Endothelial cell of umbilical vein (primary cell): Measurements from ENCODE around the gene CDKL5. TPM values are rescaled to one million over a fixed set of nuclear protein-coding genes. Genes with fewer than 3 reads are reported as not detected.

Source experiments
- BruUV-seq: library from RNA; stranded (reverse); fragments of 400-500 nt; replicated peaks from 2 replicates; lab custom pipeline; 2021; lab: Mats Ljungman, UMichigan
- CTCF ChIA-PET: fragments of 300-600, 350-600 bp; sonication (Branson Sonifier 250); formaldehyde crosslinking; loops from one replicate; lab custom pipeline; 2021; ENCODE audit warnings: antibody characterized with exemption, inconsistent platforms; lab: Charles Lee
- POLR2A ChIA-PET: fragments of 300-600, 350-600 bp; sonication (Branson Sonifier 250); formaldehyde crosslinking; loops from one replicate; lab custom pipeline; 2021; ENCODE audit warnings: antibody characterized with exemption, inconsistent platforms; lab: Charles Lee
- DNase-seq: peaks from one replicate; pipeline ENCODE4 v3.0.0-alpha.2; 2011; ENCODE audit warnings: low read depth, low spot score
- FAIRE-seq: peaks from 2 replicates; lab custom pipeline; 2011; peaks lifted over from hg19 to GRCh38; lab: Jason Lieb, UNC
- H2AFZ ChIP-seq: 2 replicates; pipeline ENCODE4 v1.6.0; 2012; ENCODE audit warnings: low read depth, low read length, control low read depth, inconsistent platforms
- H3K27ac ChIP-seq: 2 replicates; pipeline ENCODE4 v1.5.1; 2011; ENCODE audit warnings: low read depth, mild to moderate bottlenecking, control low read depth, low read length, moderate library complexity; ENCODE audit not compliant: insufficient read depth
- H3K27me3 ChIP-seq, 2 experiments: 2 replicates each; pipeline versions ENCODE4 v1.6.0 to v1.6.1; 2011; ENCODE audit warnings: low read length in 2 of 2, mixed read lengths in 1 of 2; ENCODE audit not compliant: control insufficient read depth in 2 of 2, insufficient read depth in 2 of 2
- H3K36me3 ChIP-seq, 2 experiments: 2 replicates in 1 of 2; 3 replicates in 1 of 2; pipeline ENCODE4 v1.5.1; 2011; ENCODE audit warnings: low read length in 2 of 2, mild to moderate bottlenecking in 1 of 2, moderate library complexity in 1 of 2; ENCODE audit not compliant: control insufficient read depth in 2 of 2, insufficient read depth in 2 of 2; ENCODE audit errors: extremely low read depth in 1 of 2
- H3K4me1 ChIP-seq: 3 replicates; pipeline ENCODE4 v1.5.1; 2011; ENCODE audit warnings: mild to moderate bottlenecking, low read length; ENCODE audit not compliant: control insufficient read depth, insufficient read depth; ENCODE audit errors: extremely low read depth
- H3K4me2 ChIP-seq: 2 replicates; pipeline ENCODE4 v1.6.1; 2011; ENCODE audit warnings: low read length, control low read depth, mixed read lengths; ENCODE audit not compliant: insufficient read depth
- H3K4me3 ChIP-seq, 3 experiments: fragments of 200-600 bp in 1 of 3; sonication (generic), shearing (Covaris generic) in 1 of 3; replicated peaks in 1 of 3; 2 replicates each; pipeline ENCODE4 v1.5.1; 2011 to 2016; ENCODE audit warnings: control low read depth in 3 of 3, low read length in 3 of 3, mild to moderate bottlenecking in 2 of 3, inconsistent platforms in 1 of 3, low read depth in 1 of 3, moderate library complexity in 1 of 3; ENCODE audit not compliant: insufficient read depth in 1 of 3
- H3K79me2 ChIP-seq: 2 replicates; pipeline ENCODE4 v1.6.0; 2012; ENCODE audit warnings: low read length, inconsistent platforms; ENCODE audit not compliant: control insufficient read depth, insufficient read depth
- H3K9ac ChIP-seq: replicated peaks from 2 replicates; pipeline ENCODE3; 2011; ENCODE audit warnings: low read length, control low read depth; ENCODE audit not compliant: insufficient read depth; ENCODE audit errors: extremely low read depth
- H3K9me1 ChIP-seq: replicated peaks from 3 replicates; pipeline ENCODE4 v1.6.0; 2011; ENCODE audit warnings: mild to moderate bottlenecking, low read length; ENCODE audit not compliant: control insufficient read depth, insufficient read depth; ENCODE audit errors: extremely low read depth
- H3K9me3 ChIP-seq: replicated peaks from 2 replicates; pipeline ENCODE4 v1.5.1; 2012; ENCODE audit warnings: low read length, inconsistent platforms; ENCODE audit not compliant: control insufficient read depth, insufficient read depth
- H4K20me1 ChIP-seq: replicated peaks from 2 replicates; pipeline ENCODE3; 2011; ENCODE audit warnings: mild to moderate bottlenecking, low read length; ENCODE audit not compliant: control insufficient read depth, insufficient read depth; ENCODE audit errors: extremely low read depth
- EZH2 ChIP-seq: IDR thresholded peaks from 2 replicates; pipeline ENCODE4 v1.6.1; 2012; ENCODE audit warnings: borderline replicate concordance, low read depth, mild to moderate bottlenecking, moderate library complexity, low read length, inconsistent platforms; ENCODE audit not compliant: severe bottlenecking
- FOS ChIP-seq: IDR thresholded peaks from 2 replicates; pipeline ENCODE4 v1.6.1; 2011; ENCODE audit warnings: mild to moderate bottlenecking, low read length, moderate library complexity, borderline replicate concordance; ENCODE audit not compliant: insufficient read depth
- GATA2 ChIP-seq: IDR thresholded peaks from 2 replicates; pipeline ENCODE4 v1.7.0; 2011; ENCODE audit warnings: low read depth, mild to moderate bottlenecking, moderate library complexity, mixed read lengths, low read length; ENCODE audit not compliant: insufficient read length, insufficient read depth
- JUN ChIP-seq: IDR thresholded peaks from 2 replicates; pipeline ENCODE4 v1.6.1; 2011; ENCODE audit warnings: borderline replicate concordance, low read depth; ENCODE audit not compliant: insufficient read length, insufficient read depth
- MYC ChIP-seq: IDR thresholded peaks from one replicate; pipeline ENCODE4 v1.6.1; 2011; ENCODE audit warnings: mild to moderate bottlenecking, low read depth, low read length
- POLR2AphosphoS5 ChIP-seq: IDR thresholded peaks from 2 replicates; pipeline ENCODE4 v1.6.1; 2012; ENCODE audit warnings: low read depth, mild to moderate bottlenecking, control low read depth, low read length, moderate library complexity; ENCODE audit not compliant: insufficient read depth
- dilution Hi-C: fragments of 300-500 bp; cut with MboI; formaldehyde crosslinking; loops from one replicate; pipeline ENCODE4 v1.15.0; 2019; ENCODE audit warnings: low sequenced_read_pairs; ENCODE audit not compliant: extremely low pct_ligation_motif_present
- intact Hi-C: fragments of 100-400 bp; cut with micrococcal nuclease; formaldehyde crosslinking; loops from one replicate; pipeline ENCODE4 v1.10.0; 2022
- polyA plus RNA-seq, 4 experiments: library from polyadenylated mRNA; depleted of rRNA in 3 of 4; stranded (reverse) in 3 of 4; unstranded in 1 of 4; fragments of >200 nt; gene quantifications; 2 replicates each; pipeline versions ENCODE4 v1.2.1 to v1.2.3, GENCODE V29; 2011 to 2012; ENCODE audit warnings: missing spikeins in 1 of 4
- total RNA-seq: library from RNA; stranded (reverse); gene quantifications from 2 replicates; pipeline ENCODE4 v1.2.3, GENCODE V29; 2021
- TF ChIP-seq, protein P1 (sequence below), 2 donors: IDR thresholded peaks; 1 replicate in 1 of 2; 2 replicates in 1 of 2; pipeline ENCODE4 v1.5.1; 2011; ENCODE audit warnings: low read length in 2 of 2, mild to moderate bottlenecking in 2 of 2, moderate library complexity in 2 of 2, control low read depth in 1 of 2, inconsistent platforms in 1 of 2, low read depth in 1 of 2; ENCODE audit not compliant: insufficient read depth in 1 of 2; ENCODE audit errors: extremely low read depth in 1 of 2
- TF ChIP-seq, protein P2 (sequence below): IDR thresholded peaks from 2 replicates; pipeline ENCODE4 v1.6.1; 2011; ENCODE audit not compliant: insufficient read depth, insufficient read length

Gene CDKL5
- total and polyA plus RNA-seq, 2 donors (not counting 3 experiments of a cell fraction or from before 2014, with no cell fraction given) = 1.5 to 4.3 TPM

DNA sequence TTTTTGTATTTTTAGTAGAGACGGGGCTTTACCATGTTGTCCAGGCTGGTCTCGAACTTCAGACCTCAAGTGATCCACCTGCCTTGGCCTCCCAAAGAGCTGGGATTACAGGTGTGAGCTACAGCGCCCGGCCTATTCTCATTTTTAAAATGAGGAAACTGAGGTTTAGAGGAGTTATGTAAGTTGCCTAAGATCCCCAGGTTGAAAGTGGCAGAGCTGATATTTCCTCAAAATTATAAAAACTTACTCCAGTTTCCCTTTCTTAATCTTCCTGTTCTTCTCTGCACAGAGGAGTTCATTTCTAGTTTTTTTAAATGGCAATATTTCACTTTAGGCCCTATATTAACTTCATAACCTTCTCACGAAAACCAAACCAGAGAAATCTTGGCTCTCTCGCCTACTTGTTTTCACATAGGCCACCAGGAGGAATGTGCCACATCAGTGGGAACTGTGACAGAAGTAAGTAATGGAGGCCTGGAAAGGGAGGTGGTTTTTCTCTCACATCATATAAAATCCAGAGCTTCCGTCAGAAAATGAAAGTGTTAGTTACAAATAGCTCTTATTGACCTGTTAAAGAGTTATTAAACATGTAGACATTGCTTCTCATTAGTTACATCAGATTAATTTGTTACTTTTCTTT lies 262.6 kb downstream of the CDKL5 start:
- Histone ChIP-seq H3K4me2 (no peak overlapping the region), H3K9ac (no peak overlapping the region), H3K79me2 (no peaks in the 10 kb centered on the region), H3K4me1 (no peaks in the 10 kb centered on the region), H3K27ac (no peak overlapping the region), H2AFZ (no peak overlapping the region), H3K36me3 (no peaks in the 10 kb centered on the region), H3K27me3 (peaks cover 1 to 2% of the 10 kb centered on the region in 2 experiments), H4K20me1 (no peaks in the 10 kb centered on the region), H3K4me3 (no peak overlapping the region), H3K9me1 (no peaks in the 10 kb centered on the region), H3K9me3 (no peaks in the 10 kb centered on the region)
- TF ChIP-seq JUN (no peak), MYC (no peak), FOS (no peak), GATA2 (no peak), POLR2AphosphoS5 (no peak), EZH2 (no peak)
- TF ChIP-seq, protein P1, sequence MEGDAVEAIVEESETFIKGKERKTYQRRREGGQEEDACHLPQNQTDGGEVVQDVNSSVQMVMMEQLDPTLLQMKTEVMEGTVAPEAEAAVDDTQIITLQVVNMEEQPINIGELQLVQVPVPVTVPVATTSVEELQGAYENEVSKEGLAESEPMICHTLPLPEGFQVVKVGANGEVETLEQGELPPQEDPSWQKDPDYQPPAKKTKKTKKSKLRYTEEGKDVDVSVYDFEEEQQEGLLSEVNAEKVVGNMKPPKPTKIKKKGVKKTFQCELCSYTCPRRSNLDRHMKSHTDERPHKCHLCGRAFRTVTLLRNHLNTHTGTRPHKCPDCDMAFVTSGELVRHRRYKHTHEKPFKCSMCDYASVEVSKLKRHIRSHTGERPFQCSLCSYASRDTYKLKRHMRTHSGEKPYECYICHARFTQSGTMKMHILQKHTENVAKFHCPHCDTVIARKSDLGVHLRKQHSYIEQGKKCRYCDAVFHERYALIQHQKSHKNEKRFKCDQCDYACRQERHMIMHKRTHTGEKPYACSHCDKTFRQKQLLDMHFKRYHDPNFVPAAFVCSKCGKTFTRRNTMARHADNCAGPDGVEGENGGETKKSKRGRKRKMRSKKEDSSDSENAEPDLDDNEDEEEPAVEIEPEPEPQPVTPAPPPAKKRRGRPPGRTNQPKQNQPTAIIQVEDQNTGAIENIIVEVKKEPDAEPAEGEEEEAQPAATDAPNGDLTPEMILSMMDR (IDR thresholded peaks at IDR 0.05; ENCODE audit: extremely low read depth in 1 of 2, insufficient read depth in 1 of 2, low read depth in 1 of 2, low read length in 2 of 2) = no peak
- TF ChIP-seq, protein P2, sequence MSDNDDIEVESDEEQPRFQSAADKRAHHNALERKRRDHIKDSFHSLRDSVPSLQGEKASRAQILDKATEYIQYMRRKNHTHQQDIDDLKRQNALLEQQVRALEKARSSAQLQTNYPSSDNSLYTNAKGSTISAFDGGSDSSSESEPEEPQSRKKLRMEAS = no peak
- no peak for FAIRE-seq
- no peak for DNase-seq
- intact Hi-C loops (no loop called here), dilution Hi-C loops (no loop called here)
- CTCF ChIA-PET = interaction anchor here (3.0 kb wide), 1 partner anchor 11 kb away, joined by 13 read pairs; no protein-coding TSS in a partner anchor
- POLR2A ChIA-PET = no interaction called here
- no TSS peak for BruUV-seq
